PC-9 (cell line): ENCODE data around the gene VWA3B.

Source experiments
- CTCF ChIP-seq: fragments of 200-600 bp; sonication (generic); conservative IDR thresholded peaks from 2 replicates; pipeline ENCODE4 v1.6.1; 2017; ENCODE audit warnings: mixed run types, antibody characterized with exemption, mild to moderate bottlenecking, moderate library complexity
- EZH2 ChIP-seq: fragments of 200-600 bp; sonication (generic); IDR thresholded peaks from 2 replicates; pipeline ENCODE4 v1.8.0; 2017; ENCODE audit warnings: antibody characterized with exemption, low read depth

- no peak for TF ChIP-seq CTCF
- TF ChIP-seq EZH2 = no peak
Measured at GRCh38 chr2:98156304-98156703, 69.3 kb downstream of the VWA3B start.
